Prostate gland (tissue), 2 donors: Measurements from ENCODE around the gene HNRNPUL1.

Source experiments
- POLR2A ChIP-seq: fragments of 450-650 bp; IDR thresholded peaks from one replicate; pipeline ENCODE4 v1.6.1; 2016; ENCODE audit warnings: antibody characterized with exemption, mild to moderate bottlenecking
- TF ChIP-seq, protein P1 (sequence below), 4 experiments: fragments of 200-600 bp in 2 of 4; fragments of 450-650 bp in 2 of 4; sonication (generic) in 2 of 4; IDR thresholded peaks; 1 replicate in 3 of 4; 2 replicates in 1 of 4; pipeline ENCODE4 v1.5.1; 2016 to 2019; ENCODE audit warnings: antibody characterized with exemption in 4 of 4, mild to moderate bottlenecking in 2 of 4, moderate library complexity in 2 of 4

DNA sequence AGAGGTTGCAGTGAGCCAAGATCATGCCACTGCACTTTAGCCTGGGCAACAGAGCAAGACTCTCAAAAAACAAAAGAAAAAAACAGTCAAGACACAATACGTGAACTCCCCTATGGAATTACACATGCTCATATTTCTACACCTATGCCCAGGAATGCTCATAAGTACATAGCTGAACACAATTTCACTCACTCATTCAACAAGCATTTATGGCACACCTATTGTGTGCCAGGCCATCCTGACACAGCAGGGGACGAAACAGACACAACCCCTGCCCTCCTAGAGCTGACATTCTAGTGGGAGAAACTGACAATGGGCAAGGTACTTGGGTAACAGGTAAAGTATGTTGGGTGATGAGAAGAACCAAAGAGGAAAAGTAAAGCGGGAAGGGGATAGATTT, 35.7 kb upstream of the HNRNPUL1 start:
- TF ChIP-seq, protein P1, sequence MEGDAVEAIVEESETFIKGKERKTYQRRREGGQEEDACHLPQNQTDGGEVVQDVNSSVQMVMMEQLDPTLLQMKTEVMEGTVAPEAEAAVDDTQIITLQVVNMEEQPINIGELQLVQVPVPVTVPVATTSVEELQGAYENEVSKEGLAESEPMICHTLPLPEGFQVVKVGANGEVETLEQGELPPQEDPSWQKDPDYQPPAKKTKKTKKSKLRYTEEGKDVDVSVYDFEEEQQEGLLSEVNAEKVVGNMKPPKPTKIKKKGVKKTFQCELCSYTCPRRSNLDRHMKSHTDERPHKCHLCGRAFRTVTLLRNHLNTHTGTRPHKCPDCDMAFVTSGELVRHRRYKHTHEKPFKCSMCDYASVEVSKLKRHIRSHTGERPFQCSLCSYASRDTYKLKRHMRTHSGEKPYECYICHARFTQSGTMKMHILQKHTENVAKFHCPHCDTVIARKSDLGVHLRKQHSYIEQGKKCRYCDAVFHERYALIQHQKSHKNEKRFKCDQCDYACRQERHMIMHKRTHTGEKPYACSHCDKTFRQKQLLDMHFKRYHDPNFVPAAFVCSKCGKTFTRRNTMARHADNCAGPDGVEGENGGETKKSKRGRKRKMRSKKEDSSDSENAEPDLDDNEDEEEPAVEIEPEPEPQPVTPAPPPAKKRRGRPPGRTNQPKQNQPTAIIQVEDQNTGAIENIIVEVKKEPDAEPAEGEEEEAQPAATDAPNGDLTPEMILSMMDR (IDR thresholded peaks at IDR 0.05): no peak
- TF ChIP-seq POLR2A: no peak
